Smooth muscle cell (in vitro differentiated cells): ENCODE results near the gene SGF29. TPM values are rescaled to one million over a fixed set of nuclear protein-coding genes. Genes with fewer than 3 reads are reported as not detected.
"Not testable (repeated sequence)": the region's sequence is repeated elsewhere in the genome, so short reads cannot be mapped to it uniquely, and the experiment has no call there.

Source experiments
- DNase-seq: peaks from one replicate; lab custom pipeline; 2025; ENCODE audit not compliant: unreplicated experiment; lab: John Stamatoyannopoulos, UW
- H2AFZ ChIP-seq: fragments of 200-600 bp; sonication (generic); 2 replicates; pipeline ENCODE4 v1.6.0; 2016; ENCODE audit warnings: antibody characterized with exemption, low read depth, mild to moderate bottlenecking
- H3F3A ChIP-seq: fragments of 200-600 bp; sonication (generic); 2 replicates; pipeline ENCODE4 v1.6.0; 2017; ENCODE audit warnings: antibody characterized with exemption, low read depth
- H3K27ac ChIP-seq: fragments of 200-600 bp; sonication (generic); 2 replicates; pipeline ENCODE4 v1.5.1; 2016; ENCODE audit warnings: low read depth, mild to moderate bottlenecking
- H3K27me3 ChIP-seq: fragments of 200-600 bp; sonication (generic); 2 replicates; pipeline ENCODE4 v1.6.1; 2016; ENCODE audit warnings: low read depth, mild to moderate bottlenecking
- H3K36me3 ChIP-seq: fragments of 200-600 bp; sonication (generic); 2 replicates; pipeline ENCODE4 v1.5.1; 2016; ENCODE audit warnings: low read depth
- H3K4me1 ChIP-seq: fragments of 200-600 bp; sonication (generic); 2 replicates; pipeline ENCODE4 v1.5.1; 2016; ENCODE audit warnings: low read depth
- H3K4me2 ChIP-seq: fragments of 200-600 bp; sonication (generic); 2 replicates; pipeline ENCODE4 v1.6.0; 2016; ENCODE audit warnings: mild to moderate bottlenecking
- H3K4me3 ChIP-seq: fragments of 200-600 bp; sonication (generic); 2 replicates; pipeline ENCODE4 v1.5.1; 2016; ENCODE audit warnings: mild to moderate bottlenecking
- H3K79me2 ChIP-seq: fragments of 200-600 bp; sonication (generic); 2 replicates; pipeline ENCODE4 v1.6.0; 2016; ENCODE audit warnings: low read depth, mild to moderate bottlenecking
- H3K9ac ChIP-seq: fragments of 200-600 bp; sonication (generic); 2 replicates; pipeline ENCODE4 v1.6.0; 2016; ENCODE audit warnings: low read depth
- H3K9me3 ChIP-seq: fragments of 200-600 bp; sonication (generic); replicated peaks from 2 replicates; pipeline ENCODE4 v1.5.1; 2016; ENCODE audit warnings: low read depth
- H4K20me1 ChIP-seq: fragments of 200-600 bp; sonication (generic); 2 replicates; pipeline ENCODE4 v1.6.0; 2016; ENCODE audit warnings: low read depth
- WGBS: methylation state at CpG from one replicate; pipeline ENCODE4 v1.1.7; 2016; ENCODE audit warnings: low lambda C conversion rate; 5-methylcytosine and 5-hydroxymethylcytosine counted together
- polyA plus RNA-seq: library from polyadenylated mRNA; unstranded; fragments of >200 nt; fragmentation: Nextera tagmentation; extraction: Ambion mirVana; gene quantifications from 2 replicates; pipeline ENCODE4 v1.2.1, GENCODE V29; 2016
- total RNA-seq: library from RNA; depleted of rRNA; stranded (reverse); fragments of >200 nt; gene quantifications from 2 replicates; pipeline ENCODE4 v1.2.3, GENCODE V29; 2014
- TF ChIP-seq, protein P1 (sequence below): fragments of 200-600 bp; sonication (generic); IDR thresholded peaks from 2 replicates; pipeline ENCODE4 v1.5.1; 2017; ENCODE audit warnings: borderline replicate concordance, mild to moderate bottlenecking, antibody characterized with exemption; ENCODE audit not compliant: insufficient read depth, poor library complexity, severe bottlenecking

The SGF29 gene
- total and polyA plus RNA-seq, 2 experiments from 2014 or later = 5.7 to 9.4 TPM

DNA sequence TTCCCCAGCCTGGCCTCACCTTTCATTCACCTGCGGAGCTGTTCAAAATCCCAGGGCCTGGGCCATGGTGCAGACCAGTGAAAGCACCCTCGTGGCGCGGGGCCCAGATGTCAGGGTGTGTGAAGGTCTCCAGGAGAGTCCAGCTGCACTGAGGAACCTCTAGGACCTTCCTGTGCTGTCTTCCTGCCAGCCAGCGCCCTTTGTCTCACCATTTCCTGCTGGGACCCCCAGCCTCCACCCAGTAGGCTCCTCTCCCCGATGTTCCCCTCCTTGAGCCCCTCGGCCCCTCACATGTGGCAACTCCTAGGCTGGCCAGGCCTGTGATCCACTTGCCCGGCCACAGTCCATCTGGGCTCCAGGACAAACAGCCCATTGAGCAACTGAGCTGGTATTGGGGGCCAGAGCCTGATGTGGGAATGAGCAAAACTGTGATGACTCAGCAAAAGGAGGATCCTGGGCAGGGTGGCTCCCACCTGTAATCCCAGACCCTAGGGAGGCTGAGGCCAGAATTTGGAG, 42.5 kb downstream of the SGF29 start:
- H3K36me3 ChIP-seq = no peaks in the 10 kb centered on the region
- H3K4me1 ChIP-seq = no peaks in the 10 kb centered on the region
- H2AFZ ChIP-seq = no peak overlapping the region
- H3K27me3 ChIP-seq = peaks cover under 1% of the 10 kb centered on the region
- no peak overlapping the region for H3K27ac ChIP-seq
- DNase-seq = no peak
- H4K20me1 ChIP-seq = no peaks in the 10 kb centered on the region
- no peaks in the 10 kb centered on the region for H3K79me2 ChIP-seq
- no peak overlapping the region for H3K4me3 ChIP-seq
- no peaks in the 10 kb centered on the region for H3K9me3 ChIP-seq
- no peaks in the 10 kb centered on the region for H3F3A ChIP-seq
- H3K9ac ChIP-seq = no peak overlapping the region
- TF ChIP-seq, protein P1, sequence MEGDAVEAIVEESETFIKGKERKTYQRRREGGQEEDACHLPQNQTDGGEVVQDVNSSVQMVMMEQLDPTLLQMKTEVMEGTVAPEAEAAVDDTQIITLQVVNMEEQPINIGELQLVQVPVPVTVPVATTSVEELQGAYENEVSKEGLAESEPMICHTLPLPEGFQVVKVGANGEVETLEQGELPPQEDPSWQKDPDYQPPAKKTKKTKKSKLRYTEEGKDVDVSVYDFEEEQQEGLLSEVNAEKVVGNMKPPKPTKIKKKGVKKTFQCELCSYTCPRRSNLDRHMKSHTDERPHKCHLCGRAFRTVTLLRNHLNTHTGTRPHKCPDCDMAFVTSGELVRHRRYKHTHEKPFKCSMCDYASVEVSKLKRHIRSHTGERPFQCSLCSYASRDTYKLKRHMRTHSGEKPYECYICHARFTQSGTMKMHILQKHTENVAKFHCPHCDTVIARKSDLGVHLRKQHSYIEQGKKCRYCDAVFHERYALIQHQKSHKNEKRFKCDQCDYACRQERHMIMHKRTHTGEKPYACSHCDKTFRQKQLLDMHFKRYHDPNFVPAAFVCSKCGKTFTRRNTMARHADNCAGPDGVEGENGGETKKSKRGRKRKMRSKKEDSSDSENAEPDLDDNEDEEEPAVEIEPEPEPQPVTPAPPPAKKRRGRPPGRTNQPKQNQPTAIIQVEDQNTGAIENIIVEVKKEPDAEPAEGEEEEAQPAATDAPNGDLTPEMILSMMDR = no peak
- 88% methylated on average over 8 of the region's 8 CpGs for WGBS
- H3K4me2 ChIP-seq = no peak overlapping the region

DNA sequence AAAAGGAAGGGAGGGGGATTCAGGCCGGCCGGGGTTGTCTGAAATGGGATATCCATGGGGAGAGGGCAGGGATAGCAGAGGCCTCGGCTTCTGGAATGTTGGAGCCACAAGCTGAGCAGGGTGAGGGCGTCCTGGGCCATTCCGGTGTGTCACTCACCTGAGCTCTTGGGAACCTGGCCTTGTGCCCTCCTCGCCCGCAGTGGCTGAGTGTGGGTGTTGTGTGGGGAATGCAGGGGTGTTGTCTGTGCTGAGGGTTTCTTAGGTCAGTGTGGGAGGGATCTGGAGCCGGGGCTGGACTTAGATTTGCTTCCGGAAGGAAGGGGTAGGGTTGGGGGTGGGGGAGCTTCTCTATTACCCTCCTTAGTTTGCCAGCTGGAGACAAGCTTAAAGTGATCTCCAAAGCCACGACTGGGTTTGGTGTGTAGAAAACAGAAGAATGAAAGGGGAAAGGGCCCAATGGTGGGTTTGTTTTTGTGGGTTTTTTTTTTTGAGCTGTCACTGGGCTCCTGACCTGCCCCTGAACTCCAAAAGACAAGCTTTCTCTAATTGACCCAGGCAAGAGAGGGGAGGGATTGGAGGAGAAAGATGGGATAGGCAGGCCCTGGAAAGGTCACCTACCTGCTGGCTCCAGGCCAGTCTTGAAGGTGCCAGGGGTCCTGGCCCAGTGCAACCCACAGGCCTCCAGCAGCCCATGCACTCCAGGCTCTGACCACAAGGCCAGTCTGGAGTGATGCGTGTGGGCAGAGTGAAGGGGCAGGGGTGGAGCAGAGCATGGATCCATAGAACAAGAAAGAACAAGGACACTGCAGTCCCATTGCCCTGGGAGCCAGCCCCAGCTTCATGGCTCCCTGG, 43.3 kb downstream of the SGF29 start, which contains the start of gene SULT1A2:
Gene SULT1A2, minus strand, starts transcription at position 211 of the 852 bp plus-strand sequence. CDS start 1,120 bp downstream, outside the sequence.
- no peaks in the 10 kb centered on the region for H3K4me1 ChIP-seq
- DNase-seq = no peak
- TF ChIP-seq, protein P1 = no peak
- H3K36me3 ChIP-seq = no peaks in the 10 kb centered on the region
- no peak within 1 kb of the TSS for H2AFZ ChIP-seq
- no peak within 1 kb of the TSS for H3K4me3 ChIP-seq
- no peak within 1 kb of the TSS for H3K9ac ChIP-seq
- WGBS = 43% methylated on average over 11 of the region's 11 CpGs
- H3K27ac ChIP-seq = no peak within 1 kb of the TSS
- H3K79me2 ChIP-seq = no peaks in the 10 kb centered on the region
- no peak within 1 kb of the TSS for H3K4me2 ChIP-seq
- H3K27me3 ChIP-seq = peaks cover 6% of the 10 kb centered on the region
- no peaks in the 10 kb centered on the region for H3F3A ChIP-seq
- no peaks in the 10 kb centered on the region for H4K20me1 ChIP-seq
- H3K9me3 ChIP-seq = no peaks in the 10 kb centered on the region

DNA sequence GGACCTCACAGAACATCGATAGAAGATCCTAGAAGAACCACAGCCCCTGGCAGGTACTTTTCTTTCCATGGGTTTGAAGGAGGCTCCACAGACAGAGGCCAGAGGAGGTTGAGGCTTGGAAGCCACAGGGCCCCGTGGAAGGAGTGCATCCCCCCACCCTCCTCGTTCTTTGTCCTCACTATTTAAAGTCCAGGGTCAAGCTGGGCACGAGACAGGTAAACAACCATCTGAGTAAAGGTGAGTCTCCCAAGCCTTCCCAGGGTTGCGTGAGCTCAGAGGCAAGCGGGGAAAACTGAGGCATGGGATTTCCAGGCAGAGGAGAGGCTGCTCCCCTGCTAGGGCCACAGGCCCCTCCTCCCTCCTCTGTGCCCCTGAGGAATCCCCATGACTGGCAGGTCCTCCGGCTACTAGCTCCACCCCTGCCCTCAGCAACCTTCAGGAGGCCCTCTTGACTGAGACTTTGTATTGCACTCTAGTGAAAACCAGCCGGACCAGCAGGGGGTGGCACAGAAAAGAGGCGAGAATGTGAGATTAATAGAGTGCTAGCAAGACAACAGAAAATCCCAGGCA, 44.1 kb downstream of the SGF29 start:
- Histone ChIP-seq H3K9me3 (no peaks in the 10 kb centered on the region), H2AFZ (no peak overlapping the region), H3K4me2 (no peak overlapping the region), H3K27ac (no peak overlapping the region), H3K27me3 (peaks cover 6% of the 10 kb centered on the region), H4K20me1 (no peaks in the 10 kb centered on the region), H3K79me2 (no peaks in the 10 kb centered on the region), H3F3A (no peaks in the 10 kb centered on the region), H3K4me1 (no peaks in the 10 kb centered on the region), H3K36me3 (no peaks in the 10 kb centered on the region), H3K4me3 (no peak overlapping the region), H3K9ac (no peak overlapping the region)
- TF ChIP-seq, protein P1 = no peak
- DNase-seq = no peak
- 71% methylated on average over 9 of the region's 9 CpGs for WGBS

DNA sequence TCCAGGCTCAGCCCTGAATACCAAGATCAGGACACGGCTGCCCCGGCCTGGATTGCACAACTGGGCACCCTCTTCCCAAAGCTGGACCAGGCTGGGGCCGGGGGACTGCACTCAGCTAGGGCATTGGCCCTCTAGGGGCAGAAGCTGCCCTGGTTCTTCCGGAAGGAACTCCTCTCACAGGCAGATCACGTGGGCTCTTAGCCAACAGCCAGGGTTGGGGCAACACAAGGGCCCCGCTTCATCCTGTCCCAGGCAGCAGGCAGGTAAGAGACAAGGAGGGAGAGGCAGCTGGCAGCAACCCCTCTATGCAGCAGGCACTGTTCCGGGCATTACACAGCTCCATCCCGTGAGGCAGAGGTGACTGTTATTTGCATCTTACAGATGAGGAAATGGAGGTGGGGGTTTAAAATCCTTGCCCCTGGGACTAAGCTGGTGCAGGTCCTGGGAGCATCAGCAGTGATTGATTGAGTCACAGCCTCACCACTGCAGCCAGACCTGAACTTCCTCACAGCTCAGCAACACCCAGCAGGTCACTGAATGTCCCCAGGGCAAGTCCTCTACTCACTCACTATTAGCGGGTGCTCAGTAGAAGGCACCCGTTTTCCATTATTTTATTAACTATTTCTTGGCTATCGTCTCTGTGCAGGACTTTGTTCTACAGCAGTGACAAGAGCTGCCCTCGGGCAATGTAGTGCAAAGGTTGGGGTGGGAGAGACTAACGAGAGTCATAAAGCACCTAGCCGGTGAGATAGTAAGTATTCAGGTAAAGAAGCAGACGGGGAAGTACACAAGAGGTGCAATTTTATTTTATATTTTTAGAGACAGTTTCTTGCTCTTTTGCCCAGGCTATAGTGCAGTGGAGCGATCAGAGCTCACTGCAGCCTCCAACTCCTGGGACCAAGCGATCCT, 45.9 kb downstream of the SGF29 start:
- H3F3A ChIP-seq, H3K4me2 ChIP-seq, H3K4me3 ChIP-seq, H3K9ac ChIP-seq, H4K20me1 ChIP-seq, H3K27me3 ChIP-seq, H3K36me3 ChIP-seq, DNase-seq, H2AFZ ChIP-seq, H3K4me1 ChIP-seq, H3K9me3 ChIP-seq, H3K27ac ChIP-seq, H3K79me2 ChIP-seq: not testable (repeated sequence)
- WGBS = no CpG with 5 or more reads among the region's 17 CpGs

DNA sequence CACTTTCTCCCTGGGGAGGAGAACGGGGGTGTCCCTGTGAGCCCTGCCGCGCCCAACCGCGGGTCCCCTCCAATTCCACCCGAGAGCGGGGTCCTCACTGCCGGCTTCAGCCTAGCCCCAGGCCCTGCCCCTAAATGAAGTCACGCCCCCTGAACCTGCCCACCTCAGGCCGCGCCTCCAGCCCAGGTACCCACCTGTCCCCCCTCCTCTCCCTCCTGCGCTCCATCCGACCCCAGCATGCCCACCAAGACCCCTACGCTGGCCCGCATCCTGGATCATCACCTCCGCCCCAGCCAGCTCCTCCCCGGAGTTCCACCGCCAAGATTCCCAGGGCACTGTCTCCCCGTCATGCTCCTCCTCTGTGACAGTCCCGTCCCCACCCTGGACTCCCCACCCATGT, 47.2 kb downstream of the SGF29 start:
- H3K27ac ChIP-seq, H4K20me1 ChIP-seq, H3K4me2 ChIP-seq, H3K4me1 ChIP-seq, H3K79me2 ChIP-seq, H3K36me3 ChIP-seq, H3K9ac ChIP-seq, H2AFZ ChIP-seq, H3K9me3 ChIP-seq, H3F3A ChIP-seq, H3K4me3 ChIP-seq, H3K27me3 ChIP-seq, DNase-seq: not testable (repeated sequence)
- no CpG with 5 or more reads among the region's 20 CpGs for WGBS
